NCI-H1930 (cell line): Measurements from ENCODE around the gene FAM98C.
"Not testable (repeated sequence)": the region's sequence is repeated elsewhere in the genome, so short reads cannot be mapped to it uniquely, and the experiment has no call there.

Experiments
- DNase-seq, 2 experiments: peaks; one replicate each; lab custom pipeline; 2025; lab: John Stamatoyannopoulos, UW

FAM98C gene

DNA sequence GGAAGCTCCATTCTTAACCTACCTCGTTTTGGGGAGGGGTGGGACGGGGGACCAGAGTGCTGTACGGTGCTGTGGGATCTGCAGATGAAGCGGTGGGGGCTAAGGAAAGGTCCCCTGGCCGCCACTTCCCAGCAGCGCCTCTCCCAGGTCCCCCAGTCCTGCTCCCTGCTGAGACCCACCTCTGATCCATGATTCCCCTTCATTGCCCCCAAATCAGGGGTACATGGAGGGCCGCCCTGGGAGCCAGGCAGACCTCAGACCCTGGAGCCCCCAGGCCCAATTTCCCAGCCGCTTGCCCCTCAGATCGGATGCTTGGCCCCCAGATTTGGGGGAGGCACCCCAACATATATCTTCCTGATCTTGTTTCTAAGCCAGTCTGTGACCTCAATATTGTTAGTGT lies 3.8 kb upstream of the FAM98C start:
- DNase-seq: no peak

DNA sequence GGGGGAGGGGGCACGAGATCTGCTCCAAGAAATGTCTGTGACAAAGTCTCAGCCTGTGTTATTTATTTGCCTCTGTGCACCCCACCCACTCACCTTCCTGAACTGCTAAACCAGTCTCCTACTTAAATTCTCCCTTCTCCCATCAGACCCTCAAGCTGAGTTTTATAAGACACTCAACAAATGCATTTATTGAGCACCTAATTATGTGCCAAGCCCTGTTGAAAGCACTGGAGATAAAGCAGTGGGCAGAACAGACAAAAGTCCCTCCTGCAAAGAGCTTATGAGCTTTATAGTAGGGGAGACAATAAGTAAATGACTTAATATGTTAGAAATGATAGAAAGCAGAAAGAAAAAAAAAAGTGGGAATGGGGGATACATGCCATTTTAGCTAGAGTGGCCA lies 3.4 kb upstream of the FAM98C start:
- DNase-seq: no peak

DNA sequence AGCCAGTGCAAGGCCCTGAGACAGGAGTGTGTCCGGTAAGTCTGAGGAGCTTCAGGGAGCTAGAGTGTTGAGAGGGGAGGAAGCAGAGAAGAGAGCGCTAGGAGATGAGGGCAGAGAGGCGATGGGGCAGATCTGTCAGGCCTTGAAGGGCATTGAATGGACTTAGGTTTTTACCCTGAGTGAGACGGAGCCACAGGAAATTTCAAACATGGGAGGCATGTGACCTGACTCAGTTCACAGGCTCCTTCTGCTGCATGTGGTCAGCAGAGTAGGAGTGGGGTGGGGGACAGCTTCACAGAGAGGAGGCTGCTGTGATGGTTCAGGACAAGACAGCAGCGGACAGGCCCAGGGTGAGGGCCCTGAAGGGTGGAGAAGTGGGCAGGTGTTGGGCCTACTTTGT lies 2.5 kb upstream of the FAM98C start:
- no peak for DNase-seq

DNA sequence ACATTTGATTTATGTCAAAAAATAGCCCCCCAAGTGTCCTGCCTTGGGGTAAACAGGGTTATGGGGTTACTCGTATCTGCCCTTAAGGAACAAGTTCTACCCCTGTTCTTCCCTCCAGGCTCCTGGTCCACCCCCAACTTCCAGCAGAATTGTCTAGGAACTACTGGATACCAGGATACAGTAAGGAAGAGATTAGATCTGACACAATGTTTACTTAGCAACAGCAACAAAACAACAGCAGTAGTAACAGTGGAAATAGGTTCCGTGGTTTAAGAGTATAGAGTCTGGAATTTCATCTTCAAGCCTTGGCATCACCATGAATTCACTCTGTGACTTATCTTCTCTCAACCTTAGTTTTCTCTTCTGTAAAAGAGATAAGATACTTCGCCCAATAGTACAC lies 1.7 kb upstream of the FAM98C start:
- DNase-seq: no peak

DNA sequence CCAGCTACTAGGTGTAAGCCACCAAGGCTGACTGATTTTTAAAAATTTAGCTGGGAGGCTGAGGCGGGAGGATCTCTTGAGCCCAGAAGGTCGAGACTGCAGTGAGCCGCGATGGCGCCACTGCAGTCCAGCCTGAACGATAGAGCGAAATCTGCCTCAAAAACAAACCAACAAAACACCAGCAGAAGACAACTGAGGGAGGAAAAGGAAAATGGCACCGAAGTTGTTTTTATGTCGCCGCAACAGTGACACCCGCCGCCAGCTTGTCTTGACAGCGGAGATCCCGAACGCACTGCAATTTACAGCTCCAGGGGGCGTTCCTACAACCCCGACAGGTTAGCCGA lies 298 bp upstream of the FAM98C start:
- no peak for DNase-seq

DNA sequence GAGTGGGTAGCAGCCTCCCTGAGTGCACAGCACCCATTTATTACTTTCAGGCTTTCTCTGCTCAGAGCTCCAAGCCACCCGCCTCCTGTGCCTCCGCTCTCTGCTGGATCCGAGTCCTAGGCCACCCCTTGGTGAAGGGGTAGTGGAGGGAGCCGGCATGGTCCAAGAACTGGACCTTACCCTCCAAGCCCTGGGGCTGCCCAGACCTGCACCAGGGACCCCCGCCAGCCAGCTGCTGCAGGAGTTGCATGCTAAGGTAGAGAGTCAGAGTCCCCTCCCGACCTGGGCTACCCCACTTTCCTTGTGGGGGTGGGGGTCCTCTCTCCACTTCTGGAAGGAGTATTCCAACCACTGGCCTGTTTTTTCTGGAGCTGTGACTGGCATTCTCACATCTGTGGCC lies 2.0 kb downstream of the FAM98C start:
- no peak for DNase-seq

DNA sequence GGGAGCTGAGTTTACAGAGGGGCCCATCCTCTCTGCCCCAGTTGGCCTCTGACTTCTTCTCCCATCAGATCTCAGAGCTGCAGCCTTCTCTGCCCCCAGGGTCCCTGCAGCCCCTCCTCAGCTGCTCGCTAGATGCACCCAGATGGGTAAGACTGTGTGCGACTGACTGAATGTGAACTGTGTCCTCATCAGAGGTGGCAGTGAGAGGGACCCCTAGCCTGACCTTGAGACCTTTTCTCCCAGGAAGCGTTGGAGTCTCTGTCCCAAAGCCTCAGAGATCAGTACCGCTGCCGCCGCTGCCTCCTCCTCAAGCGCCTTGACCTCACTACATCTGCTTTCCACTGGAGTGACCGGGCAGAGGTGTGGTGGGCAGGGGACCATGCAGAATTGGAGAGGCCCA lies 2.4 kb downstream of the FAM98C start:
- no peak for DNase-seq

DNA sequence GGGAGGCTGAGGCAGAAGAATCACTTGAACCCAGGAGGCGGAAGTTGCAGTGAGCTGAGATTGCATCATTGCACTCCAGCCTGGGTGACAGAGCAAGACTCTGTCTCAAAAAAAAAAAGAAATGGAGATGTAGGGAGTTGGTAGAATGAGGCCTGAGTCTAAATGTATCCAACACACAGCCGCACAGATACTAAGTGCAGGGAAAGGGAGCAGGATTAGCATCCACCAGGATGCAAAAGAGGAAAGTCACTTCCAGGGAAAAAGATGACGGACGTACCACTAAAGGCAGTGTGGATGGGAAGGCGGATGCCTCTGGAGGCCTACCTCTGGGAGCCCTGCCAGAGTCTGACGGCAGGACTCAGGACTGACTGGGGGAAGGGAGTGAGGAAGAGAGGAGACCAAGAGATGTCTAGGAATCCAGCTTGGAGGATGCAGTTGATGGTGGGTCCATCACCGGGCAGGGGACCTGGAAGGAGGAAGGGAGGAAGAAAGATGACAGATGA lies 6.8 kb downstream of the FAM98C start:
- no peak for DNase-seq

DNA sequence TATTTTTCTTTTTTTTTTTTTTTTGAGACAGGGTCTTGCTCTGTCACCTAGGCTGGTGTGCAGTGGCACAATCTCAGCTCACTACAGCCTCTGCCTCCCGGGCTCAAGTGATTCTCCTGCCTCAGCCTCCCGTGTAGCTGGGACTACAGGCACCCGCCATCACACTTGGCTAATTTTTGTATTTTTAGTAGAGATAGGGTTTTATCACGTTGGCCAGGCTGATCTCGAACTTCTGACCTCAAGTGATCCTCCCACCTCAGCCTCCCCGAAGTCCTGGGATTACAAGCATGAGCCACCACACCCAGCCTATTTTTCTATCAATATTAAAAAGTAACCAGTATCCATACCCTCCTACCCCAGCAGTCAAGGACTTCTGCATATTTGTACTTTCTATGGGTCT lies 7.5 kb downstream of the FAM98C start:
- not testable (repeated sequence) for DNase-seq

DNA sequence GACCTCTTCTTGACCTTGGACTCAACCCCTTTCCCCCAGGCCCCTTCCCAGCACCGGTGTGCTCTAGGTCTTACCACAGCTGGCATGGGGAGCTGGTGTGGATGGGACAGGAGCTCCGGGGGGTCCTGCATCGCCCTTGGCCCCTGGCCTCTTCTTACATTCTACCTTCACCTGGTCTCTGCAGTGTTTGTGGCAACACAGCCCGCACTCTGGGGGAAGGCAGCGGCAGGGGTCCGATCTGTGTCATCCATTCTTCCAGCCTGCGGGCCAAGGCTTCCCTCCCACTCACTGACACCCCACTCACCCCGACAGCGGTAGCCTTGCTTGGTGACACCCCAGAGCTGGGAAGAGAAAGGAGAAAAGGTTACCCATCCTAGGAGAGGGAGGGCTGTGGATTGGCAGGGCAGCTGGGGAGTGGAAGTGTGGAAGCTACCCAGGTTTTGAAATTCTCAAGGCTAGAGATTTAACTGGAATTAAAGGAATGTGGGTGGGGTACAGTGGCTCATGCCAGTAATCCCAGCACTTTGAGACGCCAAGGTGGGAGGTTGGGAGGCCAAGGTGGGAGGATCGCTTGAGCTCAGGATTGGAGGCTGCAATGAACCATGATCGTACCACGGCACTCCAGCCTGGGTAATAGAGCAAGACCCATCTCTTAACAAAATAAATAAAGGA lies 8.3 kb downstream of the FAM98C start:
- DNase-seq: no peak

DNA sequence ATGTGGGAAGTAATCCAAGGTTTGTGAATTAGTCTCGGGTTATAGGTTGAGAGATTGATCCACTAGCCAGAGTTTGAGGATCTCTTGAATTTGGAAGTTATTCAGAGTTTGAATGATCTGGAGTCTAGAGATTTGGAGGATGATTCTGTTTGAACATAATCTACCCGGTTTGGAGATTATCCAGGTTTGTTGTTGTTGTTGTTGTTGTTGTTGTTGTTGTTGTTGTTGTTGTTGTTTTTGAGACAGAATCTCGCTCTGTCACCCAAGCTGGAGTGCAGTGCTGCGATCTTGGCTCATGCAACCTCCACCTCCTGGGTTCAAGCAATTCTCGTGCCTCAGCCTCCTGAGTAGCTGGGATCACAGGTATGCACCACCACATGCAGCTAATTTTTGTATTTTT lies 9.0 kb downstream of the FAM98C start:
- DNase-seq: not testable (repeated sequence)

DNA sequence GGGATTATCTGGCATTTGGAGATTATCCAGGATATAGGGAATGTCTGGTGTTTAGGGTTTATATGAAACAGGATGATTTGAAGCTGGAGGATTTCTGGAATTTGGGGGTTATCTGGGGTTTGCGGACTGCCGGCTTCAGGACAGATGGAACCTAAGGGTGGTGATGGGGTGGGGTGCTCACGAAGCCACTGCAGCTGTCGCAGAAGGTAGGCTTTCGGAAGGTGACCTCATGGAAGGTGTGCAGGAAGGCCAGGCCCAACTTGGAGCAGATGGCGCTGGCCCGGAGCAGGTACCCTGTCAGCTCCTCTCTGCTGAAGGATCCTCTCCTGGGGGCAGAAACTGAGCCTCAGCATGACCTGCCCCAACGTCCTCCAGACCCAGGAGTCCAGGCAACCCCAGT lies 9.6 kb downstream of the FAM98C start:
- DNase-seq: no peak

DNA sequence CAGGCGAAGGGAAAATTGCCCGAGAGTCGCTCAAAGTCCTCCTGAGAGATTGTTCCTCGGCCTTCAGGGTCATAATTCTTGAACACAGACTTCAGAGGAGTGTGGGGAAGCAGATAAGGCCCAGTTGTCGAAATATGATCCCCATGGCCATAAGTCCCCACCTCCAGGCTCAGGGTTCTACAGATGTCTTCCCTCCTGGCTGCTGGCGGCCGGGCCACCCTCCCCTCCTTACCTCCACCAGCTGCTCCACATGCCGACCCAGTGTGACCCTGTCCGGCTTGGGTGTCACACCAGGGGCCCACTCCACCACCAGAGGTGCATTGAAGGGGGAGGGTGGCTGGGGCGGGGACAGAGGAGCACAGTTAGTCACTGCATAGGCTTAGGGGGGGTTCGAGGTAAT lies 10.1 kb downstream of the FAM98C start:
- DNase-seq: no peak

DNA sequence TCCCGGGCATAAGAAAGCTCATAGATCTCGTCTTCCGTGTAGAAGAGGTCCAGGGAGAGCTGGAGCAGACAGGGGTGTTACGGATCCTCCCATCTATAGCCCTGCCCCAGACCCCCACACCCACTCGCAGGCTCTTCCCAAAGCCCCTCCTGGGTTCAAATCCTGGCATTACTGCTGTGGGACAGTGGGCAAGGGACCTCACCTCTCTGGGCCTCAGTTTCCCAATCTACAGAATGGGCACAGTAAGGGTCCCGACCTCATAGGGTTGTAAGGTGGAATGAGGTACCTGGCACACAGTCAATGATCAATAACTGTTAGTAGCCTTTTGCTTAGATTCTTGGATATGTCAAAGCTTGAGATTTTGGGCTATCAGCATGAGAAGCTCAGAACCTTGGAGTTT lies 10.5 kb downstream of the FAM98C start:
- no peak for DNase-seq

DNA sequence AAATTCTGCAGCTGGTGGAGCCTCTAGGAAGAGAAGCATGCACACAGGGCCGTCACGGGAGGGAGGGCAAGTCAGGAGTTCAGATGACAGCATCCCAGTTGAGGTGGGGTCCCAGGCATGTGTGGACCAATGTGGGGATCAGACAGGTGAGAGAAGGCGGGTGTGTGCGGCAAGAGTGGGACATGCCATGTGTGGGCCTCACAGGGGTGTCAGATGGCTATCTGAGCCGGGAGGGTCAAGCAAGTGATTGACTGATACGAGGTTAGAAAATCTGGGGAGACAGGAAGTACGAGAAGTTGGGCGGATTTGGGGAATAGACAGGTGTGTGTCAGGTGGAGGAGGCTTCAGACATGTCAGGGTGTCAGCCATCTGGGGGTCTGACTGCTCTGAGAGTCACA lies 14.3 kb downstream of the FAM98C start:
- no peak for DNase-seq

DNA sequence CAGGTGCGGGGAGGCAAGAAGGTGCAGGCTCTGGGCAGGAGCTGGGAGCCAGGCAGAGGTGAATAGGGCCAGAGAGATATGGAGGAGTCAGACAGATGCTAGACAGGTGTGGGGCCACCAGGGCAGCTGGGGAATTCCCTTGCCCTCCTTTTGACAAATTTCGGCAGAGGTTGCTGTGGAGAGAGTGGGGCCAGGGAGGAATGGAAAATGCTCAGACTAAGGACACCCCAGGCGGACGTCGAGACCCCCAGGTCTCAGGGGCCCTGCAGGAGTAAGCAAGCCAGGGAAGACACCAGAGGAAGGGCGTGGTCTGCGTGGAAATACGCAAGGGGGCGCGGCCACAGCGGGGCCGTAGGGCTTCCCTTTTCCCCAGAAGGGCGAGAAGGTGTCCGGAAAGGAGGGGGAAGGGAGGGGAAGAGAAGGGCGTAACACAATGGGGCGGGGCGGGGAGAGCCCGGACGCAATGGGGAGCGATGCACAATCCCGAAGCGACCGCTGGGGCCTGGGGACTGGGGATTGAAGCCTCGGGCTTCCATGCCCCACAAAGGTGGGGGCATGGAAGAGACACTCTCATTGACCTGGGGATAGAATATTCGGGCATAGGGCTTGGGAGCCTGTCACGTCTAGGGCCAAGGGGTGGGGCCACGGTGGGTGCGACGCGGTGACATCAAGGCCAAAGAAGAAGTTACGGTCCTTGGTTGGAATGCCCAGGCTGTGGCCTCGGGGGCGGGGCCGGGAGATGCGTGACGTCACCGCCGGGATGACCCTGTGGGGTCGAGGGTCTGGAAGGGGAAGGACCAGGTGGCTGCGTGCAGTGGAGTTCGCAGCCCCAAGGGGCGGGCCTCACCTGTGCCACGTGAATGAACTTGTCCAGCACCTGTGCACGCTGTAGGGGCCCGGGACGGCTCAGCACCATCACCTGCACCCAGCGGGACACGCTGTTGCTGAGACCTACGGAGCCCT lies 14.9 kb downstream of the FAM98C start:
- DNase-seq: peak; percentile 40 to 59

DNA sequence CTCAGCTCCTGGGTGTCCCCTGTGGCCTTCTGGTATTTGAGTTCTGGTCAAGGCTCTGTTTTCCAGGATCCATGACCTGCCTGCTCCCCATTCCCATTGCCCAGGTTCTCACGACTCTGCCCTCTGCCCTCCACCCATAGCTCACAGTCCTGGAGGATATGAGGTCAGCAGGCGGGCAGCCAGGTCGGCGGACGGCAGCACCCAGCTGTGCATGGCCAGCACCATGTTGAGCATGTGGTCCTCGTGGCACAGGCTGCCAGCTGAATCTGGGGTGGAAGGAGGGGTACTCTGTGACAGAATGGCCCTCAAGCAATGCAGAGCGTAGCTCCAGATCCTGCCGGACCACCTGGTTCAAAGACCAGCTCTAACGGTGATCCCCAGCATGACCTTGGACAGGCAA lies 18.0 kb downstream of the FAM98C start:
- no peak for DNase-seq

DNA sequence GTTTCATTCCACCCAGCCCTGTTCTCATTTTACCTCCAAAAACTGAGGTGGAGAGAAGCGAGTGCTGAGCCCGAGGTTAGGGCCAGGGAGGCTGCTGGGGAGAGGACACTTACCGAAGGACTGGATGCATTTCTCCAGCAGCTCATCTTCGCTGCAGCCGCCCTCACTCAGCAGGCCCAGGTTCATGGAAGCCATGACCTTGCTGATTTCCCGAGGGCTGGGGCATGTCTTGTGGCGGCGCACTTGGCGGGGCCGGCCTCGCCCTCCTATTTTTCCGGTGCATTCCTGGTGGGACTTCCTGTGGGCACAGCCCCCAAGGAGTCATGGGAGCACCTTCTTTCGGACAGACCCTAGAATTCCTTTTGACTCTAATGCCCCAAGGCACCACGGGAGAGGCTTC lies 19.0 kb downstream of the FAM98C start:
- DNase-seq: no peak

DNA sequence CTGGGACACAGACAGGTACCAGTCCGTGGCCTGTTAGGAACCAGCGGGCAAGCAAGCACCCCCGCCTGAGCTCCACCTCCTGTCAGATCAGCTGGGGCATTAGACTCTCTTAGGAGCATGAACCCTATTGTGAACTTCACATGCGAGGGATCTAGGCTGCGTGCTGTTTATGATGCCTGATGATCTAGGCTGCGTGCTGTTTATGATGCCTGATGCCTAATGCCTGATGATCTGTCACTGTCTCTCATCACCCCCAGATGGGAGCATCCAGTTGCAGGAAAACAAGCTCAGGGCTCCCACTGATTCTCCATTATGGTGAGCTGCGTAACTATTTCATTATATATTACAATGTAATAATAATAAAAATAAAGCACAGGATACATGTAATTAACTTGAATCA lies 19.5 kb downstream of the FAM98C start:
- no peak for DNase-seq

DNA sequence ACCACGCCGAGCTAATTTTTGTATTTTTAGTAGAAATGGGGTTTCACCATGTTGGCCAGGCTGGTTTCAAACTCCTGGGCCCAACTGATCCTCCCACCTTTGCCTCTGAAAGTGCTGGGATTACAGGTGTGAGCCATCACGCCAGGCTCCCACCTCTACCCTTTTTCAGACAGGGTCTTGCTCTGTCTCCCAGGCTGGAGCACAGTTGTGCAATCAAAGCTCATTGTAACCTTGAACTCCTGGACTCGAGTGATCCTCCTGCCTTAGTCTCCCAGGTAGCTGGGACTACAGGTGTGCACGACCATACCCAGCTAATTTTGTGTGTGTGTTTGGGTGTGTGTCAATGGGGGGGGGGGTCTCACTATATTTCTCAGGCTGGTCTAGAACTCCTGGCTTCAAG lies 21.4 kb downstream of the FAM98C start:
- DNase-seq: no peak

DNA sequence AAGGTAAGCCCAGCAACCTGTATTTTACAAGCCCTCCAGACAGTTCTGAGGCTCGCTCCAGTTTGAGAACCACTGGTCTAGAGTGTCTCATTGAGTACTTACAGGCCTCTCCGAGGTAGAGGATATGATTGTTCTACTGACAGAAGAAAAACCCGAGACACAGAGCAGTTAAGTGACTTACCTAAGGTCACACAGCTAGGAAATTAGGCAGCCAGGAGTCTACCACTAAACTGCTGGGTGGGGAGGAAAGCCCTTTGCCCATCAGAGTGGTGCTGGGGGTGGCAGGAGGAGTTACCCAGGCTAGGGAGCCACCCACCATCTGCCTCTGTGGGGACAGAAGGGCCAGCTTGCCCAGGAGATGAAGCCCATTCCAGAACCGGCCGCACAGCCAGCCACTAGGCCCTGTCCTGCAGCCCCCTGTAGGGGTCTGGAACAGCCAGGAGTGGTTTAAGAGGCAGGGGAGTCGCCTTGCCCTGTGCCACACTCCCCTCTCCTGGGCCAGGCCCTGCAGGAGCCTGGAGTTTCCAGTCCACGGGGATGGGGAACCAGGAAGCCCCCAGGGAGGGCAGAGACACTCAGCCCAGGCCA lies 22.4 kb downstream of the FAM98C start:
- no peak for DNase-seq

DNA sequence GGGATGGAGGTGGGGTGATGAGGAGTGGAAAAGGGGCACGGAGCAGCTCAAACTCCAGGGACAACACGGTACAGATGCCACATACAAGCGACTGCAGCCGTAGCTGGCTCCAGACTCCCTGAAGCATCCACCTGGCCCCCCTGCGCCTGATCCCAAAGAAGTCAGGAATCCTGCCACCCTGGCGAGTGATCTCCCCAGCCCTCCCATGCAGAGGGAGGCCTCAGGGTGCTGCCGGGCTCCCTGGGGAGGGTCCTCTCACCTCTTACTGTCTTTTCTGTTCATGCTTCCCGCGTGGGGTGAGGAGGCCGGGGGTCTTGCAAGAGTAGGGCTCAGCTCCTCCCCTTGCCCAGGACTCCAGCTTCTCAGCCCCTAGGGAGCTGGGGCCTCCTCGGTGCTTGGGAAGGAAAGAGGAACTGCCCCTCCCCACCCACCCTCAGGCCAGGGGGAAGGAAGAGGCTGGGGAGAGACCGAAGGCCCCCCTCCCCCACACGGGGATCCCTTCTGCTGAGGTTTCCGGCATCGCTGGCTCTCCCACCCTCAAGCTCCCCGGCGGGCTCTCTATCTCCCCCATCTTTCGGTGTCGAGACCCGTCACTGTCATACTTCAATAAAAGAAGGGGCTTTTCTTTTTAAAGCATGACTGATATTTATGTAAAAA lies 23.0 kb downstream of the FAM98C start, which contains the start of gene RASGRP4:
TSS of gene RASGRP4 (minus strand) at position 410 of the 657 bp plus-strand sequence. CDS start at position 282, 128 bp downstream.
- DNase-seq: no peak
